ENCODE results near the gene STAT5B.
"Not testable (repeated sequence)": the region's sequence is repeated elsewhere in the genome, so short reads cannot be mapped to it uniquely, and the experiment has no call there.

Gene STAT5B

GRCh38 chr17:42270170-42270535, 6.0 kb downstream of the STAT5B start:
- CTCF ChIA-PET: interaction anchor here (1.0 to 1.3 kb wide), 3 partner anchors 19 to 248 kb away, joined by 3 to 4 read pairs (median 3); no protein-coding TSS in a partner anchor
- no peak overlapping the region for H3K4me3 ChIP-seq (ENCODE audit: low read depth, low read length)
- no peak for DNase-seq (ENCODE audit: low read depth, low spot score)
- TF ChIP-seq, protein P1, sequence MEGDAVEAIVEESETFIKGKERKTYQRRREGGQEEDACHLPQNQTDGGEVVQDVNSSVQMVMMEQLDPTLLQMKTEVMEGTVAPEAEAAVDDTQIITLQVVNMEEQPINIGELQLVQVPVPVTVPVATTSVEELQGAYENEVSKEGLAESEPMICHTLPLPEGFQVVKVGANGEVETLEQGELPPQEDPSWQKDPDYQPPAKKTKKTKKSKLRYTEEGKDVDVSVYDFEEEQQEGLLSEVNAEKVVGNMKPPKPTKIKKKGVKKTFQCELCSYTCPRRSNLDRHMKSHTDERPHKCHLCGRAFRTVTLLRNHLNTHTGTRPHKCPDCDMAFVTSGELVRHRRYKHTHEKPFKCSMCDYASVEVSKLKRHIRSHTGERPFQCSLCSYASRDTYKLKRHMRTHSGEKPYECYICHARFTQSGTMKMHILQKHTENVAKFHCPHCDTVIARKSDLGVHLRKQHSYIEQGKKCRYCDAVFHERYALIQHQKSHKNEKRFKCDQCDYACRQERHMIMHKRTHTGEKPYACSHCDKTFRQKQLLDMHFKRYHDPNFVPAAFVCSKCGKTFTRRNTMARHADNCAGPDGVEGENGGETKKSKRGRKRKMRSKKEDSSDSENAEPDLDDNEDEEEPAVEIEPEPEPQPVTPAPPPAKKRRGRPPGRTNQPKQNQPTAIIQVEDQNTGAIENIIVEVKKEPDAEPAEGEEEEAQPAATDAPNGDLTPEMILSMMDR (IDR thresholded peaks at IDR 0.05; ENCODE audit: insufficient read depth, low read length, missing control alignments): no peak
- POLR2A ChIA-PET: interaction anchor here (0.6 kb wide), 1 partner anchor 38 kb away, joined by 5 read pairs; no protein-coding TSS in a partner anchor

- H3K4me3 ChIP-seq (ENCODE audit: low read depth, low read length): no peak overlapping the region
- DNase-seq (ENCODE audit: low read depth, low spot score): no peak
- ChIA-PET CTCF (interaction anchor here (1.4 to 2.0 kb wide), 2 partner anchors 9 to 20 kb away, joined by 4 read pairs; no protein-coding TSS in a partner anchor), POLR2A (no interaction called here)
- TF ChIP-seq, protein P1 (IDR thresholded peaks at IDR 0.05; ENCODE audit: insufficient read depth, low read length, missing control alignments): no peak
Observed at GRCh38 chr17:42268236-42268635, 8.0 kb downstream of the STAT5B start.

DNA sequence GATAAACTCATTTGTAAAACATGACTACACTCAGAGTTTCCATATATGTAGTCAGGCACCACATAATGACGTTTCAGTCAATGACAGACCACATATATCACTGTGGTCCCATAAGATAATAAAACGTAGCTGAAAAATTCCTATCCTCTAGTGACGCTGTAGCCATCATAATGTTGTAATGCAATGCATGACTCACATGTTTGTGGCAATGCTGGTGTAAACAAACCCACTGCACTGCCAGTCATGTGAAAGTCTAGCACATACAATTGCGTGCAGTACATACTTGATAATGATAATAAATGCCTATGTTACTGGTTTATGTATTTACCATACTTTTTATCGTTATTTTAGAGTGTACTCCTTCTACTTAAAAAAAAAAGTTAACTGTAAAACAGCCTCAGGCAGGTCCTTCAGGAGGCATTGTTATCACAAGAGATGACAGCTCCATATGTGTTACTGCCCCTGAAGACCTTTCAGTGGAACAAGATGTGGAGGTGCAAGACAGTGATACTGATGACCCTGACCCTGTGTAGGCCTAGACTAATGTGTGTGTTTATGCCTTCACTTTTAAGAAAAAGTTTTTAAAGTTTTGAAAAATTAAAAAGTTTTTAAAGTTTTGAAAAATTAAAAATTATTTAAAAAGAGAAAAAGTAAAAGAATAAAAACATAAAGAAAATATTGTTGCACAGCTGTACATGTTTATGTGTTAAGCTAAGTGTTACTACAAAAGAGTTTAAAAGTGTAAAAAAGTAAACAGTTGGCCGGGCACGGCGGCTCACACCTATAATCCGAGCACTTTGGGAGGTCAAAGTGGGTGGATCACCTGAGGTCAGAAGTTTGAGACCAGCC, 9.0 kb downstream of the STAT5B start:
- ChIA-PET CTCF (interaction anchor here (1.2 to 2.0 kb wide), 3 partner anchors 16 to 45 kb away, joined by 3 to 4 read pairs (median 4); no protein-coding TSS in a partner anchor), POLR2A (no interaction called here)
- no peak overlapping the region for H3K4me3 ChIP-seq (ENCODE audit: low read depth, low read length)
- TF ChIP-seq, protein P1 (IDR thresholded peaks at IDR 0.05; ENCODE audit: insufficient read depth, low read length, missing control alignments): no peak
- peak; percentile 46 for DNase-seq (ENCODE audit: low read depth, low spot score)

- no peak for DNase-seq (ENCODE audit: low read depth, low spot score)
- TF ChIP-seq, protein P1 (IDR thresholded peaks at IDR 0.05; ENCODE audit: insufficient read depth, low read length, missing control alignments): no peak
- CTCF ChIA-PET: interaction anchor here (1.2 to 1.4 kb wide), 3 partner anchors 15 to 44 kb away, joined by 3 to 4 read pairs (median 3); no protein-coding TSS in a partner anchor
- no peak overlapping the region for H3K4me3 ChIP-seq (ENCODE audit: low read depth, low read length)
- POLR2A ChIA-PET: no interaction called here
Observed at GRCh38 chr17:42266462-42266861, 9.7 kb downstream of the STAT5B start.

DNA sequence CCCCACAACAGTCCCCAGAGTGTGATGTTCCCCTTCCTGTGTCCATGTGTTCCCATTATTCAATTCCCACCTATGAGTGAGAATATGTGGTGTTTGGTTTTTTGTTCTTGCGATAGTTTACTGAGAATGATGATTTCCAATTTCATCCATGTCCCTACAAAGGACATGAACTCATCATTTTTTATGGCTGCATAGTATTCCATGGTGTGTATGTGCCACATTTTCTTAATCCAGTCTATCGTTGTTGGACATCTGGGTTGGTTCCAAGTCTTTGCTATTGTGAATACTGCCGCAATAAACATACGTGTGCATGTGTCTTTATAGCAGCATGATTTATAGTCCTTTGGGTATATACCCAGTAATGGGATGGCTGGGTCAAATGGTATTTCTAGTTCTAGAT, 11.8 kb downstream of the STAT5B start:
- POLR2A ChIA-PET; DNase-seq (ENCODE audit: low read depth, low spot score); H3K4me3 ChIP-seq (ENCODE audit: low read depth, low read length): not testable (repeated sequence)
- CTCF ChIA-PET: interaction anchor here (0.6 kb wide), 1 partner anchor 312 kb away, joined by 3 read pairs; no protein-coding TSS in a partner anchor

DNA sequence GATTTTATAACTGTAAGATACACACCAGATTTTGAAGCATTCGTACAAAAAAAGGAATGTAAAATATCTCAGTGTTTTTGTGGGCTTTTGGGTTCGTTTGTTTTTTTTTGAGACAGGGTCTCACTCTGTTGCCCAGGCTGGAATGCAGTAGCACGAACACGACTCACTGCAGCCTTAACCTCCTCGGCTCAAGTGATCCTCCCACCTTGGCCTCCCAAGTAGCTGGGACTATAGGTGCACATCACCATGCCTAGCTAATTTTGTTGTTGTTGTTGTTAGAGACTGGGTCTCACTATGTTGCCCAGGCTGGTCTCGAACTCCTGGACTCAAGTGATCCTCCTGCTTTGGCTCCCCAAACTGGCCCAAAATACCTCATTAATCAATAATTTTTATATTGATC, 15.9 kb downstream of the STAT5B start:
- DNase-seq (ENCODE audit: low read depth, low spot score): no peak
- no peak overlapping the region for H3K4me3 ChIP-seq (ENCODE audit: low read depth, low read length)
- ChIA-PET CTCF (interaction anchor here (0.7 kb wide), 1 partner anchor 75 kb away, joined by 3 read pairs; the partner anchor contains the start of gene HCRT), POLR2A (no interaction called here)
- TF ChIP-seq, protein P1 (IDR thresholded peaks at IDR 0.05; ENCODE audit: insufficient read depth, low read length, missing control alignments): no peak
